H9 (cell line): ENCODE data around the gene ANKMY1. TPM values are rescaled to one million over a fixed set of nuclear protein-coding genes. Genes with fewer than 3 reads are reported as not detected.
A peak's percentile ranks its signal among the peaks of the same experiment; 100 is the strongest.

ENCODE experiments used
- DNase-seq: peaks from one replicate; pipeline ENCODE4 v3.0.0-alpha.2; 2017
- H2AFZ ChIP-seq: one replicate; pipeline ENCODE4 v1.6.1; 2013; ENCODE audit warnings: mild to moderate bottlenecking, low read length, control low read depth, moderate library complexity
- H2AK5ac ChIP-seq: 2 replicates; pipeline ENCODE4 v1.6.1; 2013; ENCODE audit warnings: low read length, control low read depth, mixed read lengths; ENCODE audit not compliant: insufficient read length
- H2BK120ac ChIP-seq: one replicate; pipeline ENCODE4 v1.6.1; 2013; ENCODE audit warnings: low read depth, mild to moderate bottlenecking, low read length, control low read depth, inconsistent platforms; ENCODE audit not compliant: poor library complexity, severe bottlenecking
- H2BK12ac ChIP-seq: 2 replicates; pipeline ENCODE4 v1.6.1; 2013; ENCODE audit warnings: low read length, control low read depth, mixed read lengths, low read depth; ENCODE audit not compliant: insufficient read length
- H2BK15ac ChIP-seq: 2 replicates; pipeline ENCODE4 v1.6.1; 2013; ENCODE audit warnings: low read depth, low read length, control low read depth
- H2BK20ac ChIP-seq: one replicate; pipeline ENCODE4 v1.6.1; 2013; ENCODE audit warnings: low read depth, mild to moderate bottlenecking, low read length, control low read depth, inconsistent platforms; ENCODE audit not compliant: poor library complexity, severe bottlenecking
- H2BK5ac ChIP-seq: 2 replicates; pipeline ENCODE4 v1.6.1; 2013; ENCODE audit warnings: low read length, control low read depth, mixed read lengths; ENCODE audit not compliant: insufficient read length
- H3K14ac ChIP-seq: 2 replicates; pipeline ENCODE4 v1.6.1; 2013; ENCODE audit warnings: low read length, control low read depth; ENCODE audit not compliant: insufficient read depth
- H3K18ac ChIP-seq: 2 replicates; pipeline ENCODE4 v1.6.1; 2013; ENCODE audit warnings: low read depth, mild to moderate bottlenecking, mixed read lengths, low read length, control low read depth; ENCODE audit not compliant: insufficient read length
- H3K23ac ChIP-seq: 2 replicates; pipeline ENCODE4 v1.6.1; 2013; ENCODE audit warnings: low read length, control low read depth, mixed read lengths, low read depth; ENCODE audit not compliant: insufficient read length
- H3K23me2 ChIP-seq: 2 replicates; pipeline ENCODE4 v1.6.1; 2013; ENCODE audit warnings: low read depth, mild to moderate bottlenecking, mixed read lengths, low read length, control low read depth; ENCODE audit not compliant: insufficient read length, poor library complexity, severe bottlenecking
- H3K27ac ChIP-seq: 2 replicates; pipeline ENCODE4 v1.5.1; 2013; ENCODE audit warnings: low read length, control low read depth, mixed read lengths, low read depth; ENCODE audit not compliant: insufficient read length
- H3K27me3 ChIP-seq: 2 replicates; pipeline ENCODE4 v1.6.1; 2013; ENCODE audit warnings: low read length, control low read depth, inconsistent platforms; ENCODE audit not compliant: insufficient read depth
- H3K4ac ChIP-seq: 2 replicates; pipeline ENCODE4 v1.6.1; 2013; ENCODE audit warnings: low read depth, mild to moderate bottlenecking, control low read depth, inconsistent platforms, low read length, moderate library complexity
- H3K4me1 ChIP-seq: 2 replicates; pipeline ENCODE4 v1.6.1; 2013; ENCODE audit warnings: low read length, control low read depth, inconsistent platforms; ENCODE audit not compliant: insufficient read depth
- H3K4me2 ChIP-seq: 2 replicates; pipeline ENCODE4 v1.6.1; 2013; ENCODE audit warnings: low read length, control low read depth, mixed read lengths; ENCODE audit not compliant: insufficient read length, insufficient read depth
- H3K56ac ChIP-seq: 2 replicates; pipeline ENCODE4 v1.6.1; 2013; ENCODE audit warnings: low read depth, mild to moderate bottlenecking, mixed read lengths, low read length, control low read depth; ENCODE audit not compliant: insufficient read length
- H3K79me1 ChIP-seq: 2 replicates; pipeline ENCODE4 v1.6.1; 2013; ENCODE audit warnings: low read depth, mild to moderate bottlenecking, moderate library complexity, low read length, control low read depth, inconsistent platforms; ENCODE audit not compliant: insufficient read depth, poor library complexity, severe bottlenecking
- H3K79me2 ChIP-seq: 2 replicates; pipeline ENCODE4 v1.6.1; 2013; ENCODE audit warnings: low read length, control low read depth, inconsistent platforms; ENCODE audit not compliant: insufficient read depth
- H3K9ac ChIP-seq: 2 replicates; pipeline ENCODE4 v1.6.1; 2013; ENCODE audit warnings: low read length, control low read depth, mixed read lengths; ENCODE audit not compliant: insufficient read length; ENCODE audit errors: extremely low read depth
- H3K9me3 ChIP-seq: one replicate; pipeline ENCODE4 v1.6.1; 2013; ENCODE audit warnings: low read depth, low read length, inconsistent platforms; ENCODE audit not compliant: control insufficient read depth
- H3T11ph ChIP-seq: one replicate; pipeline ENCODE4 v1.6.1; 2013; ENCODE audit warnings: mild to moderate bottlenecking, low read length, control low read depth, inconsistent platforms
- H4K20me1 ChIP-seq: one replicate; pipeline ENCODE4 v1.6.1; 2013; ENCODE audit not compliant: control insufficient read depth, insufficient read length, insufficient read depth
- H4K5ac ChIP-seq: 2 replicates; pipeline ENCODE4 v1.6.1; 2013; ENCODE audit warnings: low read depth, mild to moderate bottlenecking, mixed read lengths, low read length, control low read depth; ENCODE audit not compliant: insufficient read length
- H4K8ac ChIP-seq: replicated peaks from 2 replicates; pipeline ENCODE4 v1.6.1; 2013; ENCODE audit warnings: low read length, control low read depth, mixed read lengths, low read depth; ENCODE audit not compliant: insufficient read length
- H4K91ac ChIP-seq: 2 replicates; pipeline ENCODE4 v1.6.1; 2013; ENCODE audit warnings: low read depth, mild to moderate bottlenecking, moderate library complexity, mixed read lengths, low read length, control low read depth; ENCODE audit not compliant: insufficient read length
- H3K27ac Mint-ChIP-seq, 3 experiments: 2 replicates in 2 of 3; 3 replicates in 1 of 3; pipeline ENCODE4 v1.8.0; 2020 to 2021; ENCODE audit warnings: mixed read lengths in 3 of 3, mild to moderate bottlenecking in 1 of 3, moderate library complexity in 1 of 3
- H3K27me3 Mint-ChIP-seq: 2 replicates; pipeline ENCODE4 v1.8.0; 2021; ENCODE audit warnings: low read depth, mild to moderate bottlenecking, moderate library complexity, mixed read lengths
- H3K36me3 Mint-ChIP-seq, 3 experiments: 2 replicates in 2 of 3; 3 replicates in 1 of 3; pipeline ENCODE4 v1.8.0; 2020 to 2021; ENCODE audit warnings: low read depth in 3 of 3, mixed read lengths in 3 of 3; ENCODE audit not compliant: insufficient read depth in 1 of 3
- H3K4me1 Mint-ChIP-seq, 2 experiments: 2 replicates each; pipeline ENCODE4 v1.8.0; 2020; ENCODE audit warnings: mixed read lengths in 2 of 2
- H3K4me3 Mint-ChIP-seq, 2 experiments: 2 replicates in 1 of 2; 3 replicates in 1 of 2; pipeline ENCODE4 v1.8.0; 2020 to 2021; ENCODE audit warnings: mild to moderate bottlenecking in 2 of 2, mixed read lengths in 2 of 2, moderate library complexity in 1 of 2
- H3K9me3 Mint-ChIP-seq, 2 experiments: 2 replicates in 1 of 2; 3 replicates in 1 of 2; pipeline ENCODE4 v1.8.0; 2020; ENCODE audit warnings: mild to moderate bottlenecking in 2 of 2, mixed read lengths in 2 of 2, moderate library complexity in 1 of 2
- CTCF ChIP-seq: fragments of 200-600 bp; sonication (generic); conservative IDR thresholded peaks from 3 replicates; pipeline ENCODE4 v1.8.0; 2021; ENCODE audit warnings: antibody characterized with exemption, mild to moderate bottlenecking
- WGBS: extraction: QIAGEN DNeasy Blood & Tissue Kit; methylation state at CpG from one replicate; pipeline ENCODE4 v1.1.7; 2013; ENCODE audit warnings: missing lambda C conversion rate, low lambda C conversion rate, mixed read lengths; ENCODE audit not compliant: insufficient read length; ENCODE audit errors: extremely low coverage; 5-methylcytosine and 5-hydroxymethylcytosine counted together
- total RNA-seq: library from RNA; stranded (reverse); gene quantifications from 2 replicates; pipeline ENCODE4 v1.2.1, GENCODE V29; 2021

Gene ANKMY1
- total RNA-seq, 1 experiment from 2014 or later = 13.7 TPM

- Histone ChIP-seq H2AK5ac (no peak overlapping the region), H3K23ac (no peak overlapping the region), H3K79me2 (no peaks in the 10 kb centered on the region), H2BK12ac (no peak overlapping the region), H4K91ac (no peak overlapping the region), H3K9me3 (no peaks in the 10 kb centered on the region), H3K4me1 (no peaks in the 10 kb centered on the region), H3T11ph (no peak overlapping the region), H2BK120ac (no peak overlapping the region), H2BK20ac (no peak overlapping the region), H3K27me3 (no peaks in the 10 kb centered on the region), H3K27ac (no peak overlapping the region), H2BK15ac (no peak overlapping the region), H3K4ac (no peak overlapping the region), H2AFZ (no peak overlapping the region), H3K4me2 (no peak overlapping the region), H4K8ac (no peak overlapping the region), H3K23me2 (no peaks in the 10 kb centered on the region), H2BK5ac (no peak overlapping the region), H4K5ac (no peak overlapping the region), H3K14ac (no peak overlapping the region), H4K20me1 (no peaks in the 10 kb centered on the region), H3K18ac (no peak overlapping the region), H3K79me1 (no peaks in the 10 kb centered on the region), H3K56ac (no peak overlapping the region), H3K9ac (no peak overlapping the region)
- no peaks in the 10 kb centered on the region for H3K36me3 Mint-ChIP-seq
- peak; percentile 16 for DNase-seq
- H3K4me3 Mint-ChIP-seq = no peak overlapping the region
- H3K27ac Mint-ChIP-seq = no peak overlapping the region
- H3K4me1 Mint-ChIP-seq = peaks cover 0 to 1% of the 10 kb centered on the region in 2 experiments; a peak in 1 of 4 replicates
- 0 out of 5 replicates have a peak, but pooled peaks cover 0 to 2% of the 10 kb centered on the region in 2 experiments for H3K9me3 Mint-ChIP-seq
- TF ChIP-seq CTCF = no peak
- peaks cover 3% of the 10 kb centered on the region for H3K27me3 Mint-ChIP-seq
- WGBS = 100% methylated on average over 1 of the region's 7 CpGs
These were observed 48.8 kb downstream of the ANKMY1 start for GRCh38 chr2:240508832-240509545.
